Measurements from ENCODE around the gene ZBTB42. TPM values are rescaled to one million over a fixed set of nuclear protein-coding genes. Genes with fewer than 3 reads are reported as not detected.

Gene ZBTB42
- polyA plus RNA-seq, 1 of the 3 experiments (the other 2 are of a cell fraction): 3.1 TPM

DNA sequence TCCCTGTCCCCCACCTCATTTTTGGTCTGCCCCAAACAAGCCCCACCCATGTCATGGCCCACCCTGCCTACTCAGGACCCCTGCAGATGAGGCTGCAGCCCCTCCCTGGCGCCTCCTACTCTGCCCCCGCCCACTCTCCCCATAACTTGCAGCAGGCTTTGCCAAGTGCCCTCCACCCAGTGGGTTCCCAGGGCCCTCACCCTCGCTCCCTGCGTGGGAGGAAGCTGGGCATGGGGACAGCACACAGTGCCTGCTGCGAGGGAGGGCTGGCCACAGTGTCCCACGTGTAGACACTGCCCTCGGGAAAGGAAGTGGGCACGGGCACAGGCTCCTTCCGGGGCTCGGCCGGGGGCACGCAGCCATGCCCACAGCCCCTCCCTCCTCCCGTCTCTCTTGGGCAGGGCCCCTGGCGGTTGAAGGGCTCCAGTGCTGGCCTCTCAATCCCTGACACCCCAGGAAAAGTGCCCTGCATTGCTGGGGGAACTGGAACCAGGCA is 14.8 kb upstream of the ZBTB42 start:
- no peak for DNase-seq
- Histone ChIP-seq H3K9me2 (no peaks in the 10 kb centered on the region), H3K4me2 (no peak overlapping the region), H3F3A (replicated peaks; ENCODE audit: insufficient read depth) (no peaks in the 10 kb centered on the region), H3K27me3 (ENCODE audit: insufficient read depth) (no peaks in the 10 kb centered on the region), H3K4me1 (ENCODE audit: control insufficient read depth in 1 of 2, insufficient read depth in 2 of 2, low read depth in 1 of 2, low read length in 1 of 2) (no peaks in the 10 kb centered on the region; a peak in 1 of 4 replicates), H4K20me1 (ENCODE audit: insufficient read depth) (peaks cover 70% of the 10 kb centered on the region), H3K27ac (ENCODE audit: low read depth in 2 of 2, low read length in 1 of 2) (no peak overlapping the region; a peak in 1 of 4 replicates), H3K9ac (no peak overlapping the region), H2AFZ (ENCODE audit: low read depth) (no peak overlapping the region), H3K36me3 (replicated peaks in 1 of 2; ENCODE audit: control insufficient read depth in 1 of 2, insufficient read depth in 2 of 2, low read length in 1 of 2) (peaks cover 0 to 36% of the 10 kb centered on the region in 2 experiments), H3K79me2 (ENCODE audit: insufficient read depth) (peaks cover 63% of the 10 kb centered on the region), H3K9me3 (no peaks in the 10 kb centered on the region), H3K4me3 (ENCODE audit: low read depth in 2 of 2, low read length in 1 of 2) (no peak overlapping the region)
- ChIA-PET CTCF (interaction anchor here (1.5 kb wide), 1 partner anchor 41 kb away, joined by 4 read pairs; no protein-coding TSS in a partner anchor), POLR2A (no interaction called here)
- TF ChIP-seq, protein P1, sequence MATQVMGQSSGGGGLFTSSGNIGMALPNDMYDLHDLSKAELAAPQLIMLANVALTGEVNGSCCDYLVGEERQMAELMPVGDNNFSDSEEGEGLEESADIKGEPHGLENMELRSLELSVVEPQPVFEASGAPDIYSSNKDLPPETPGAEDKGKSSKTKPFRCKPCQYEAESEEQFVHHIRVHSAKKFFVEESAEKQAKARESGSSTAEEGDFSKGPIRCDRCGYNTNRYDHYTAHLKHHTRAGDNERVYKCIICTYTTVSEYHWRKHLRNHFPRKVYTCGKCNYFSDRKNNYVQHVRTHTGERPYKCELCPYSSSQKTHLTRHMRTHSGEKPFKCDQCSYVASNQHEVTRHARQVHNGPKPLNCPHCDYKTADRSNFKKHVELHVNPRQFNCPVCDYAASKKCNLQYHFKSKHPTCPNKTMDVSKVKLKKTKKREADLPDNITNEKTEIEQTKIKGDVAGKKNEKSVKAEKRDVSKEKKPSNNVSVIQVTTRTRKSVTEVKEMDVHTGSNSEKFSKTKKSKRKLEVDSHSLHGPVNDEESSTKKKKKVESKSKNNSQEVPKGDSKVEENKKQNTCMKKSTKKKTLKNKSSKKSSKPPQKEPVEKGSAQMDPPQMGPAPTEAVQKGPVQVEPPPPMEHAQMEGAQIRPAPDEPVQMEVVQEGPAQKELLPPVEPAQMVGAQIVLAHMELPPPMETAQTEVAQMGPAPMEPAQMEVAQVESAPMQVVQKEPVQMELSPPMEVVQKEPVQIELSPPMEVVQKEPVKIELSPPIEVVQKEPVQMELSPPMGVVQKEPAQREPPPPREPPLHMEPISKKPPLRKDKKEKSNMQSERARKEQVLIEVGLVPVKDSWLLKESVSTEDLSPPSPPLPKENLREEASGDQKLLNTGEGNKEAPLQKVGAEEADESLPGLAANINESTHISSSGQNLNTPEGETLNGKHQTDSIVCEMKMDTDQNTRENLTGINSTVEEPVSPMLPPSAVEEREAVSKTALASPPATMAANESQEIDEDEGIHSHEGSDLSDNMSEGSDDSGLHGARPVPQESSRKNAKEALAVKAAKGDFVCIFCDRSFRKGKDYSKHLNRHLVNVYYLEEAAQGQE (IDR thresholded peaks at IDR 0.05; ENCODE audit: low read depth, low read length): no peak
- no peak for TF ChIP-seq SIN3A (IDR thresholded peaks at IDR 0.05; ENCODE audit: borderline replicate concordance, low read depth, low read length)
- TF ChIP-seq GATA2 (CRISPR knock-in tag; IDR thresholded peaks at IDR 0.05): no peak
- no peak for TF ChIP-seq FOXJ3 (CRISPR knock-in tag; IDR thresholded peaks at IDR 0.05)
- TF ChIP-seq NFIC (IDR thresholded peaks at IDR 0.05; ENCODE audit: borderline replicate concordance): no peak
- 95% methylated on average over 8 of the region's 14 CpGs for WGBS (ENCODE audit: low lambda C conversion rate)

DNA sequence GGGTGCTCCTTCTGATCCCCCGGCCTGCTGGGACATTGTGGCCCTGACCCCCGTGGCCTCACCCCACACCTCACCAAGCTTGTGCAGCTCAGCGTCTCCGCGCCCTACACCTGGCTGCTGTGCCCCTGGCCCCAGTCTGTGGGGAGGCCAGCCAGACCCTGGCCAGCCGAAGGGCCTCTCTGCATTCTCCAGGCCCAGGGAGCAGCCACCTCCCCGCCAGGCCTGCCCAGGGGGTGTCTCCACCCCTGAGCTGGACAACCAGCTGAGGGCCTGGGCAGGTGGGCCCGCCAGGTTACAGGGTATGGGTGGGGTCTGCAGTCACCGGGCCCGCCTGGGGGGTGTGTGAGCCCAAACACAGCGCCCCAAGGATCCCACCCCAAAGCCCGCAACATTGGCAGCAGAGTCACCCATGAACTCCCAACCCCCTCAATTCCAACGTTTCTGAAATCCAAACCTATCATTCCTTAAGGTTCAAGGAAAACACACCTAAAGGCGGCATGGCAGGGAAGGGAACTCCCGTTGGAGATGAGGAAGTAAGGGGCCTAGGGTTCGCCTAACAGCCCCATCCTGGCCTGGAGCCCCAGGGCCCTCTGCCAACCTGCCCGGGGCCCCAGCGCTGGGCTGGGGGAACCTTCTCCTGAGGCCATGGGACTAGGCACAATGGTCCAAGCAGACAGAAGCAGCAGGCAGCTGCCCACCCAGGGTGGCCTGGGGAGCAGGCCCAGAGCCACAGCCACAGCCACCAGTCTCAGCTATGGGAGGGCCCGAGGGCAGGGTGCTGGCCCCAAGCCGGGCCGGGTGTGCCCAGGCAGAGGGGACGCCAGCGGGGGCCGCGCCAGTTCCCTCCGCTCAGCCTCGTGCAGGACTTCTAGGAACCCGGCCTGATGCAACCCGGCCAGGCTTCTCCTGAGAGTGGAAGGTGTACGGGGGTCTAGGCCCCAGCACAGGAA is 13.9 kb upstream of the ZBTB42 start:
- H3K9me3 ChIP-seq: no peaks in the 10 kb centered on the region
- 73% methylated on average over 3 of the region's 30 CpGs for WGBS (ENCODE audit: low lambda C conversion rate)
- ChIA-PET POLR2A (no interaction called here), CTCF (interaction anchor here (1.0 to 6.3 kb wide), 3 partner anchors 18 to 64 kb away, joined by 3 to 35 read pairs (median 4); partner anchors contain the start of gene ADSS1)
- no peak overlapping the region for H3K4me3 ChIP-seq (ENCODE audit: low read depth in 2 of 2, low read length in 1 of 2)
- no peaks in the 10 kb centered on the region for H3K27me3 ChIP-seq (ENCODE audit: insufficient read depth)
- no peak overlapping the region for H2AFZ ChIP-seq (ENCODE audit: low read depth)
- peaks cover 68% of the 10 kb centered on the region for H3K79me2 ChIP-seq (ENCODE audit: insufficient read depth)
- H4K20me1 ChIP-seq (ENCODE audit: insufficient read depth): peaks cover 70% of the 10 kb centered on the region
- no peaks in the 10 kb centered on the region for H3K9me2 ChIP-seq
- DNase-seq: no peak
- H3K4me2 ChIP-seq: no peak overlapping the region
- peaks cover 0 to 39% of the 10 kb centered on the region in 2 experiments for H3K36me3 ChIP-seq (replicated peaks in 1 of 2; ENCODE audit: control insufficient read depth in 1 of 2, insufficient read depth in 2 of 2, low read length in 1 of 2)
- H3K27ac ChIP-seq (ENCODE audit: low read depth in 2 of 2, low read length in 1 of 2): no peak overlapping the region; a peak in 1 of 4 replicates
- no peak overlapping the region for H3K9ac ChIP-seq
- H3K4me1 ChIP-seq (ENCODE audit: control insufficient read depth in 1 of 2, insufficient read depth in 2 of 2, low read depth in 1 of 2, low read length in 1 of 2): peaks cover 0 to 2% of the 10 kb centered on the region in 2 experiments; a peak in 1 of 4 replicates
- H3F3A ChIP-seq (replicated peaks; ENCODE audit: insufficient read depth): no peaks in the 10 kb centered on the region
- no peak for TF ChIP-seq MXI1 (IDR thresholded peaks at IDR 0.05; ENCODE audit: low read depth, low read length)
- TF ChIP-seq POLR2AphosphoS5 (IDR thresholded peaks at IDR 0.05; ENCODE audit: low read depth, low read length): no peak
- TF ChIP-seq RFX5 (IDR thresholded peaks at IDR 0.05; ENCODE audit: low read length): no peak
- TF ChIP-seq, protein P2, sequence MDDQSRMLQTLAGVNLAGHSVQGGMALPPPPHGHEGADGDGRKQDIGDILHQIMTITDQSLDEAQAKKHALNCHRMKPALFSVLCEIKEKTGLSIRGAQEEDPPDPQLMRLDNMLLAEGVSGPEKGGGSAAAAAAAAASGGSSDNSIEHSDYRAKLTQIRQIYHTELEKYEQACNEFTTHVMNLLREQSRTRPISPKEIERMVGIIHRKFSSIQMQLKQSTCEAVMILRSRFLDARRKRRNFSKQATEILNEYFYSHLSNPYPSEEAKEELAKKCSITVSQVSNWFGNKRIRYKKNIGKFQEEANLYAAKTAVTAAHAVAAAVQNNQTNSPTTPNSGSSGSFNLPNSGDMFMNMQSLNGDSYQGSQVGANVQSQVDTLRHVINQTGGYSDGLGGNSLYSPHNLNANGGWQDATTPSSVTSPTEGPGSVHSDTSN (IDR thresholded peaks at IDR 0.05): no peak
- TF ChIP-seq, protein P3, sequence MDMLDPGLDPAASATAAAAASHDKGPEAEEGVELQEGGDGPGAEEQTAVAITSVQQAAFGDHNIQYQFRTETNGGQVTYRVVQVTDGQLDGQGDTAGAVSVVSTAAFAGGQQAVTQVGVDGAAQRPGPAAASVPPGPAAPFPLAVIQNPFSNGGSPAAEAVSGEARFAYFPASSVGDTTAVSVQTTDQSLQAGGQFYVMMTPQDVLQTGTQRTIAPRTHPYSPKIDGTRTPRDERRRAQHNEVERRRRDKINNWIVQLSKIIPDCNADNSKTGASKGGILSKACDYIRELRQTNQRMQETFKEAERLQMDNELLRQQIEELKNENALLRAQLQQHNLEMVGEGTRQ (IDR thresholded peaks at IDR 0.05; ENCODE audit: borderline replicate concordance, low read depth, low read length): no peak
- no peak for TF ChIP-seq FOXJ3 (CRISPR knock-in tag; IDR thresholded peaks at IDR 0.05)
- TF ChIP-seq NRF1 (IDR thresholded peaks at IDR 0.05; ENCODE audit: low read depth, low read length): no peak
- TF ChIP-seq, protein P1 (IDR thresholded peaks at IDR 0.05; ENCODE audit: low read depth, low read length): no peak
- TF ChIP-seq, protein P4, sequence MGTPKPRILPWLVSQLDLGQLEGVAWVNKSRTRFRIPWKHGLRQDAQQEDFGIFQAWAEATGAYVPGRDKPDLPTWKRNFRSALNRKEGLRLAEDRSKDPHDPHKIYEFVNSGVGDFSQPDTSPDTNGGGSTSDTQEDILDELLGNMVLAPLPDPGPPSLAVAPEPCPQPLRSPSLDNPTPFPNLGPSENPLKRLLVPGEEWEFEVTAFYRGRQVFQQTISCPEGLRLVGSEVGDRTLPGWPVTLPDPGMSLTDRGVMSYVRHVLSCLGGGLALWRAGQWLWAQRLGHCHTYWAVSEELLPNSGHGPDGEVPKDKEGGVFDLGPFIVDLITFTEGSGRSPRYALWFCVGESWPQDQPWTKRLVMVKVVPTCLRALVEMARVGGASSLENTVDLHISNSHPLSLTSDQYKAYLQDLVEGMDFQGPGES (IDR thresholded peaks at IDR 0.05; ENCODE audit: low read depth, low read length): no peak
